WTC11 (cell line): ENCODE results near the gene IMMT.

Experiments
- CTCF ChIP-seq: fragments of 200-600 bp; IDR thresholded peaks from 2 replicates; pipeline ENCODE4 v1.8.0; 2022; ENCODE audit warnings: antibody characterized with exemption
- MYBL2 ChIP-seq: sonication (generic); formaldehyde crosslinking; IDR thresholded peaks from 2 replicates; pipeline ENCODE4 v1.8.1; 2023; ENCODE audit warnings: mild to moderate bottlenecking, moderate library complexity, missing genetic modification reagents
- NFE2L1 ChIP-seq: sonication (generic); formaldehyde crosslinking; IDR thresholded peaks from 2 replicates; pipeline ENCODE4 v1.8.1; 2023; ENCODE audit warnings: missing genetic modification reagents
- NFYB ChIP-seq: sonication (generic); formaldehyde crosslinking; conservative IDR thresholded peaks from 2 replicates; pipeline ENCODE4 v1.8.0; 2022; ENCODE audit warnings: low read depth, missing genetic modification reagents
- ZNF232 ChIP-seq: sonication (generic); formaldehyde crosslinking; IDR thresholded peaks from 2 replicates; pipeline ENCODE4 v1.8.0; 2022; ENCODE audit warnings: mild to moderate bottlenecking, missing genetic modification reagents

- TF ChIP-seq NFYB (CRISPR knock-in tag) (no peak), CTCF (no peak), ZNF232 (CRISPR knock-in tag) (no peak), NFE2L1 (CRISPR knock-in tag) (no peak), MYBL2 (CRISPR knock-in tag) (no peak)
Measured at GRCh38 chr2:86219896-86220295, 24.6 kb upstream of the IMMT start.
